HG03354 (cell line): ENCODE data around the gene NPAS2.

Source experiments
- ATAC-seq: cut with Tn5 transposase; IDR thresholded peaks from one replicate; pipeline ENCODE4 v1.9.1; 2021; ENCODE audit warnings: mild to moderate bottlenecking; ENCODE audit not compliant: unreplicated experiment, poor library complexity, severe bottlenecking

NPAS2 gene

GRCh38 chr2:100977511-100977910 is 157.6 kb downstream of the NPAS2 start:
- no peak for ATAC-seq

- ATAC-seq, result no peak
These were observed 158.7 kb downstream of the NPAS2 start for GRCh38 chr2:100978582-100979191.

- ATAC-seq, result no peak
These were observed 160.1 kb downstream of the NPAS2 start for GRCh38 chr2:100980046-100980445.

GRCh38 chr2:100981011-100981410 is 161.1 kb downstream of the NPAS2 start:
- ATAC-seq, result no peak

- no peak for ATAC-seq
These were observed 162.5 kb downstream of the NPAS2 start for GRCh38 chr2:100982431-100982861.

GRCh38 chr2:100983201-100983600 is 163.3 kb downstream of the NPAS2 start:
- no peak for ATAC-seq

- ATAC-seq, result no peak
These were observed 163.9 kb downstream of the NPAS2 start for GRCh38 chr2:100983684-100984310.

- peak; percentile 77 for ATAC-seq
These were observed 165.0 kb downstream of the NPAS2 start for GRCh38 chr2:100984892-100985307.

GRCh38 chr2:100986157-100986556 is 166.2 kb downstream of the NPAS2 start:
- no peak for ATAC-seq

- no peak for ATAC-seq
These were observed 167.6 kb downstream of the NPAS2 start for GRCh38 chr2:100987536-100987935.

- ATAC-seq, result no peak
These were observed 168.0 kb downstream of the NPAS2 start for GRCh38 chr2:100987974-100988373.

- ATAC-seq, result no peak
These were observed 168.9 kb downstream of the NPAS2 start for GRCh38 chr2:100988630-100989417.

GRCh38 chr2:100989666-100990065 is 169.7 kb downstream of the NPAS2 start:
- no peak for ATAC-seq

- ATAC-seq, result no peak
These were observed 170.2 kb downstream of the NPAS2 start for GRCh38 chr2:100990166-100990565.

- ATAC-seq, result no peak
These were observed 170.9 kb downstream of the NPAS2 start for GRCh38 chr2:100990650-100991403.

- ATAC-seq, result no peak
These were observed 171.4 kb downstream of the NPAS2 start for GRCh38 chr2:100991404-100991773.

GRCh38 chr2:100992262-100992661 is 172.3 kb downstream of the NPAS2 start:
- ATAC-seq, result no peak

- ATAC-seq, result no peak
These were observed 173.4 kb downstream of the NPAS2 start for GRCh38 chr2:100993294-100993693.

GRCh38 chr2:100995309-100996075 is 175.6 kb downstream of the NPAS2 start:
- ATAC-seq, result no peak
